ENCODE measurements around the gene FGFR3.
"Not testable (repeated sequence)": the region's sequence is repeated elsewhere in the genome, so short reads cannot be mapped to it uniquely, and the experiment has no call there.

DNA sequence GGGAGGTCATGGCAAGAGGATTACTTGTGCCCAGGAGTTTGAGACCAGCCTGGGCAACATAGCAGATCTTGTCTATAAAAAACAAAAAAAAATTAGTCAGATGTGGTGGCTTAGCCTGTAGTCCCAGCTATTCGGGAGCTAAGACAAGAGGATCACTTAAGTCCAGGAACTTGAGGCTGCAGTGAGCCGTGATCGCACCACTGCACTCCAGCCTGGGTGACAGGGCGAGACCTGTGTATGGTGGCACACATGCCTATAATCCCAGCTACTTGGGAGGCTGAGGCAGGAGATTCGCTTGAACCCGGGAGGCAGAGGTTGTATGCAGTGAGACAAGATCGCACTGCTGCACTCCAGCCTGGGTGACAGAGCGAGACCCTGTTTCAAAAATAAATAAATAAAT, 42.7 kb downstream of the FGFR3 start:
- not testable (repeated sequence) for TF ChIP-seq CTCF (IDR thresholded peaks at IDR 0.05 in 8 of 11, conservative IDR thresholded peaks at IDR 0.05 in 3 of 11); POLR2A (IDR thresholded peaks at IDR 0.05)
